NCI-H226 (cell line): Measurements from ENCODE around the gene ARMC9.
"Not testable (repeated sequence)": the region's sequence is repeated elsewhere in the genome, so short reads cannot be mapped to it uniquely, and the experiment has no call there.

Source experiments
- DNase-seq: peaks from one replicate; pipeline ENCODE4 v3.0.0-alpha.2; 2015

The ARMC9 gene

DNA sequence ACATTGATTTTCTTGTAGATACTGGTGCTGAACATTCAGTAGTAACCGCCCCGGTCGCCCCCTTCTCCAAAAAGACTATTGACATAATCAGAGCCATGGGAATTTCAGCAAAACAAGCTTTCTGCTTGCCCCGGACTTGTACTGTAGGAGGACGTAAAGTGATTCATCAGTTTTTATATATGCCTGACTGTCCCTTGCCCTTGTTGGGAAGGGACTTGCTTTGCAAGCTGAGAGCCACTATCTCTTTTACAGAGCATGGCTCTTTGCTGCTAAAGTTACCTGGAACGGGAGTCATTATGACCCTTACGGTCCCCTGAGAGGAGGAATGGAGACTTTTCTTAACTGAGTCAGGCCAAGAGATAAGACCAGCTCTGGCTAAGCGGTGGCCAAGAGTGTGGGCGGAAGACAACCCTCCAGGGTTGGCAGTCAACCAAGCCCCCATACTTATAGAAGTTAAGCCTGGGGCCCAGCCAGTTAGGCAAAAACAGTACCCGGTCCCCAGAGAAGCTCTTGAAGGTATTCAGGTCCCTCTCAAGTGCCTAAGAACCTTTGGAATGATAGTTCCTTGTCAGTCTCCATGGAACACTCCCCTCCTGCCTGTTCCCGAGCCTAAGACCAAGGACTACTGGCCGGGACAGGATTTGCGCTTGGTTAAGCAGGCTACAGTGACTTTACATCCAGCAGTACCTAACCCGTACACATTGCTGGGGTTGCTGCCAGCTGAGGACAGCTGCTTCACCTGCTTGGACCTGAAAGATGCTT lies 205.2 kb downstream of the ARMC9 start:
- DNase-seq, result not testable (repeated sequence)

DNA sequence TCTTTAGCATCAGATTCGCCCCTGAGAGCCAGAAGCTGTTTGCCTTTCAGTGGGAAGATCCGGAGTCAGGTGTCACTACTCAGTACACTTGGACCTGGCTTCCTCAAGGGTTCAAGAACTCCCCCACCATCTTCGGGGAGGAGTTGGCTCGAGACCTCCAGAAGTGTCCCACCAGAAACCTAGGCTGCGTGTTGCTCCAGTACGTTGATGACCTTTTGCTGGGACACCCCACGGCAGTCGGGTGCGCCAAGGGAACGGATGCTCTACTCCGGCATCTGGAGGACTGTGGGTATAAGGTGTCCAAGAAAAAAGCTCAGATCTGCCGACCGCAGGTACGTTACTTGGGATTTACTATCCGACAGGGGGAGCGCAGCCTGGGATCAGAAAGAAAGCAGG lies 205.8 kb downstream of the ARMC9 start:
- not testable (repeated sequence) for DNase-seq

DNA sequence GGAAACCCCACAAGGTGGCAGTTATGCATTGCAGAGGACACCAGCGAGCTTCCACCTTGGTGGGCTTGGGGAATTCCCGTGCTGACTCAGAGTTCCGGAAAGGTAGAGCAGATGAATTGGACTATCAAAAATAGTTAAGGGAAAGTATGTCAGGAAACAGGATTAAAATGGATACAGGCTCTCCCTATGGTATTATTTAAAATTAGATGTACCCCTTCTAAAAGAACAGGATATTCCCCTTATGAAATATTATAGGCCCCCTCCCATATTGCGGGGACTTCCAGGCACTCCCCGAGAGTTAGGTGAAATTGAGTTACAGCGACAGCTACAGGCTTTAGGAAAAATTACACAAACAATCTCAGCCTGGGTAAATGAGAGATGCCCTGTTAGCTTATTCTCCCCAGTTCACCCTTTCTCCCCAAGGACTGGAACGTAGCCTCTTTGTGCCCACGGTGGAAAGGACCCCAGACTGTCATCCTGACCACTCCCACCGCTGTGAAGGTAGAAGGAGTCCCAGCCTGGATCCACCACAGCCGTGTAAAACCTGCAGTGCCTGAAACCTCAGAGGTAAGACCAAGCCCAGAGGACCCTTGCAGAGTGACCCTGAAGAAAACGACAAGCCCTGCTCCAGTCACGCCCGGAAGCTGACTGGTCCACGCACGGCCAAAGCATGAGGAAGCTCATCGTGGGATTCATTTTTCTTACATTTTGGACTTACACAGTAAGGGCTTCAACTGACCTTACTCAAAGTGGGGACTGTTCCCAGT lies 207.4 kb downstream of the ARMC9 start:
- not testable (repeated sequence) for DNase-seq

DNA sequence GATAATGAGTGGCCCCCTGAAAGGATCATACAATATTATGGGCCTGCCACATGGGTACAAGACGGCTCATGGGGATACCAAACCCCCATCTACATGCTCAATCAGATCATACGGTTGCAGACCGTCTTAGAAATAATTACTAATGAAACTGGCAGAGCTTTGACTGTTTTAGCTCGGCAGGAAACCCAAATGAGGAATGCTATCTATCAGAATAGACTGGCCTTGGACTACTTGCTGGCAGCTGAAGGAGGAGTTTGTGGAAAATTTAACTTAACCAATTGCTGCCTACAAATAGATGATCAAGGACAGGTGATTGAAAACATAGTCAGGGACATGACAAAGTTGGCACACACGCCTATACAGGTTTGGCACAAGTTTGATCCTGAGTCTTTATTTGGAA lies 209.3 kb downstream of the ARMC9 start:
- not testable (repeated sequence) for DNase-seq

DNA sequence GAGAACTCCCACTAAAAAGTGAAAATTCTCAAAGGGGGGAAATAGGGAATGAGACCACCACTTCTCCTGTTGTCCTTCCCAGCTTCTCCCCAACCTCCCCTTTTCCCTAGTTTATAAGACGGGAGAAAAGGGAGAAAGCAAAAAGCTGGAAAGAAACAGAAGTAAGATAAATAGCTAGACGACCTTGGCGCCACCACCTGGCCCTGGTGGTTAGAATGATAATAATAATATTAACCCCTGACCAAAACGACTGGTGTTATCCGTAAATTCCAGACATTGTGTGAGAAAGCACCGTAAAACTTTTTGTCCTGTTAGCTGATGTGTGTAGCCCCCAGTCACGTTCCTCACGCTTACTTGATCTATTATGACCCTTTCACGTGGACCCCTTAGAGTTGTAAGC lies 209.9 kb downstream of the ARMC9 start:
- not testable (repeated sequence) for DNase-seq

DNA sequence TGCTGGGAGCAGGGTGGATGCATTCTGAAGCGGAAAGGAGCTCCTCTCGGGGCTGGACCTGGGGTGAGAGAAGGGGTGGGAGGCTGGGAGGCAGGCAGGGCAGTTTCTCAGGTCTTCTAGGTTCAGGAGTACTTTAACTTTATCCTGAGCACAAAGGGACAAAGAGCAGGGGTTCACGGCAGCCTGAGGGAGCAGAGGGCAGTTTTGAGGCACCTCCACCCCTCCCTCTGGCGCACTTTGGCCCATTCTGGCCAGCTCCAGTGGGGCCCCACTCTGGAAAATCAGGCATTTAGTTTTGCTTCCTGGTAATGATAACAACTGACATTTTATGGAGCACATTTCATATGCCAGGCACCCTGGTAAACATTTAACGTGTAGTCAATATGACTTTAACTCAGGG lies 211.3 kb downstream of the ARMC9 start:
- DNase-seq, result no peak

DNA sequence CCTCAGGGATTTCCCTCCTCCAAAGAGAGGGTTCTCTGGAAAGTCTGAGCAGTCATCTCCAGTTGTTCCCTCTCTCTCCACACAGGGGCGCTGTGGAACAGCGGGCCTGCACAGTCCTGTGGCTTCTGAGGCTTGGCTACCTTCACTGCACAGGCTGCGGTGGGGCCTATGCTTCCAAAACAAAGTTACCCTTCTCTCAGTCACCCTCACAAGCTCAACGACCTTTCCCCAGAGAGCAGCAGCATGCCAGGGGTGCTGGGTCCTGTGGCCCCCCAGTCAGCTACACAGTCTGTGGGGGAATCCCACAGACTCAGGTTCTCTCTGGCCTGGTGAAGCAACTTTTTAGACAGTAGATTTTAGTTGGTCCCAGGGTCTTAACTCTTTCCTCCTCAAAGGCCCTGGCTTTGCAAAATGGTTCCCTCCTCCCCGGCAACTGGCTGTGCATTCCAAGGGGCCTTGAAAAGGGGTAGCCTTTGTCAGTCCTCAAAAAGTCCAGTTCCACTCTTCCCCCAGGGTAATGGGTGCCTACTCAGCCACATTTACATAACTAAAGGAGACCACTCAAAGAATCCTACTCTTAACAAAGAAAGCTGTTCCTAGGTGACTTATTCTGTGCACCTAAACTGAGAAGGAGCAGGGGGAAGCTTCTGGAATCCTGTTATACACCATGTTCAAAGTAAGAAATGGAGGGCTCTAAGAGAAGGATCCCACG lies 212.0 kb downstream of the ARMC9 start:
- no peak for DNase-seq

DNA sequence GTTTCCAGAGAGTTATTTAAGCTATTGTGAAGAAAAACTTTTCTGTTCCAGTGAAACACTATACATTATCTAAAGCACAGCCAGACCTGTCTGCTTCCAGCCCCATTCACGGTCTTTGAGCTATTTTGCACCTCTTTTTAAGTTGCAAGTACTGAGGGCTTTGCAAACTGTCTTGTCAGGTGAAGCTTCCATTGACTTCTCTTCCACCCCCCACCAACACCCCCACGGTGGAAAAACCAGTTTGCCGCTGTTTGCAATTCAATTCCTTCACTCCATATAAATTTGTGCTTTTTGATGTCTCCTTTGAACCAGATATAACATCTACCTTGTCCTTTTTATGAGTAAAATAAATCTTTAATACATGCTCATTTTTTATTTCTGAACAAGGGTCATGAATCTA lies 212.8 kb downstream of the ARMC9 start:
- DNase-seq, result no peak

DNA sequence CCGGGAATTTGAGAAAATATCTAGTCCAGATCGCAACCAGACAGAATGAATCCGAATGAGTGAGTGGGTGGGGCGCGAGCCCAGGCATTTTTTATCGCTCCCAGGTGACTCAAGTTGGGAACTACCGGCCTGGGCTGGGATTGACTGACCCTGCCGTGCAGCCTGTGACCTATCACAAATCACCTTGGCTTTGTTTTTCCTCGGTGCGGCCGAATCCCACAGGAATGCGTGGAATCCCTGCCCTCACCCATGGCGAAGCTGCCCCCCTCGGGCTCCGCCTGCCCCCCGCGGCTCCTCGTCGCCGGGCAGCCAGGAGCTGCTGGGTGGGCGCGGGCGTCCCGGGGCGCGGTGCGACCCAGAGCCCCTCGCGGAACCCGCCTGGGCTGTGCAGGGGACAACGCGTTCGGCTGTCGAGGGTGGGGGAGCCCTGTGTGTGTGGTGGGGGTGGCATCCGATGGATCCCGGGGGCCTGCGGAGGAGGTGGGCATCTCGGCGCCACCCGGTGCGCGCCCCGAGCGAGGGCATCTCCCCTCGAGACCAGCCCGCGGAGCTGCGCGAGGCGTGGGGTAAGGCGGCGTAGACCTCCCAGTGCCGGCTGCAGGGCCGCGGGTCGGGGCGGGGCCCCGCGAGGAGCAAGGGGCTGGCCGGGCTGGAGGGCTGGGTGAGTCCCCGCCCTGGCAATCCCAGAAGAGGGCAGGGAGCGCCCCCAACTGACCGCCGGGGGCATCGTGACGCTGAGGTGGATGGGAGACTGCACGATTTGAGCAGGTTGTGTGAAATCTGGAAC lies 213.6 kb downstream of the ARMC9 start:
- DNase-seq, result peak; percentile 94

DNA sequence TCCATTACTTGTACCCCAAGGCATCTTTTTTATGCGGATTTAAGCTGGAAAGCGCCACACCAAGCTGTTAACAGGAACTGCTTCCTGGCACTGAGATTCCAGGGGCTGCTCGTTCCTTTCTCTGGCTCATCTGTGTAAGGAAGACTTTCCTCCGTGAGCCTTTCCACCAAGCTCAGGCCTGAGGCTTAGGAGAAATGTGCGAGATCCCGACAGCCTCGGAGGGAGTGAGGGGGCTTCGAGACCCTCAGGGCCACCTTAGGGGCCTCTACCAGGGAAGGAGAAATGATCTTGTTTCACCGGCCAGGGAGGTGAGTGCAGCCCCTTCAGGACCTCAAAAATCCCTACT lies 214.2 kb downstream of the ARMC9 start:
- no peak for DNase-seq

DNA sequence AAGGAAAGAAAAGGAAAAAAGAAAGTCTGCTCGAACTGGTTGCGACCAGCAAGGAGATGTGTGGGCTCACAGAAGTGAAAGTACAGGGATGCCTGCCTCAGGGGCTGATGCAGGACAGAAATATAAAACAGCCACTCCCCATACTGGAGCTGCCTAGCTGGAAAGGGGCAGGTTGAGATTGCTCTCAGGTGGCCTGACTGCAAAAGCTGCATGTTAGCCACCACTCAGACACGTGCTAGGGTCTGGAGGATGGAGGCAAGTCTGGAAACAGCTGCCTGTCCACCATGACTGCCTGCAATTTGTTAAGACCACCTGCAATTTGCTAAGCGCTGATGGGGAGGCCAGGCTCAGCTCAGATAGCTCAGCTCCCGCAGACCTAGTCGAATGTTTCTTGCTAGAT lies 215.0 kb downstream of the ARMC9 start:
- no peak for DNase-seq

DNA sequence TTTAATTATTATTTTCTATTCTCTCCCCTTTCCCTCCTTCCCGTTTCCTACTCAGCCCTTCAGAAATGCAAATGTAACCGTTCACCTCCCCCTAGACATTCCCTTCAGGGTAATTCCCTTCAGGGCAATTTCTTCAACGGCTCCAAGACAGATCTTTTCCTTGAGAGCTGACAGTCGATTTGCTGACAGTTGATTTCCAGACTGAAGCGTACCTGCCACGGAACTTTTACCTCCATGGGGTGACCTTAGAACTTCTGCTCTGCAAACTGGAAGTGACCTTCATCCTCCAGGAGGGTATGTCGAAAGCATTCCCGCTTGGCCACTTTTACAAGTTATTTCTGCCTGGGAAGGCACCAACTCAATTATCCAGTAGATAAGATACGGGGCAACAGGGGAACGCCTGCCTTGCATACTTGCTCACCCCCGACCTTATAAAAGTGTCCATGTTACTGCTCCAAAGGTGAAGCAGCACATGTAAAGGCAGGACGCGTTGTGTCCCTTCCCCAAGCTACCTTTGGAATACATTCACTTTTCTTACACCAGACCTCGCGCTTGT lies 215.6 kb downstream of the ARMC9 start:
- DNase-seq, result no peak

DNA sequence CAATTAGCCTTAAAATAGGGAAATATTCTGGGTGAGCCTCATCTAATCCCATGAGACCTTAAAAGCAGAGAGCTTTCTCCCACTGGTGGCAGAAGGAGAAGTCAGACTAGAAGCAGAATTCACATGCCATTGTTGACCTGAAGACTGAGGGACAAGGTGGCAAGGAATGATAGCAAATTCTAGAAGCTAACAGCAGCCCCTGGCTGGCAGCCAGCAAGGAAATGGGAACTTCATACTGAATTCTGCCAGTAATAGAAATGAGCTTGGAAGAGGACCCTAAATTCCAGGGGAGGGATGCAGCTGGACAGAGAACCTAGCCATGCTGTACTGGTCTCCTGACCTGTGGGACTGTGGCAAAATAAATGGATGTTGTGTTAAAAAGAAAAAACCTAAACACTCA lies 216.6 kb downstream of the ARMC9 start:
- DNase-seq, result no peak

DNA sequence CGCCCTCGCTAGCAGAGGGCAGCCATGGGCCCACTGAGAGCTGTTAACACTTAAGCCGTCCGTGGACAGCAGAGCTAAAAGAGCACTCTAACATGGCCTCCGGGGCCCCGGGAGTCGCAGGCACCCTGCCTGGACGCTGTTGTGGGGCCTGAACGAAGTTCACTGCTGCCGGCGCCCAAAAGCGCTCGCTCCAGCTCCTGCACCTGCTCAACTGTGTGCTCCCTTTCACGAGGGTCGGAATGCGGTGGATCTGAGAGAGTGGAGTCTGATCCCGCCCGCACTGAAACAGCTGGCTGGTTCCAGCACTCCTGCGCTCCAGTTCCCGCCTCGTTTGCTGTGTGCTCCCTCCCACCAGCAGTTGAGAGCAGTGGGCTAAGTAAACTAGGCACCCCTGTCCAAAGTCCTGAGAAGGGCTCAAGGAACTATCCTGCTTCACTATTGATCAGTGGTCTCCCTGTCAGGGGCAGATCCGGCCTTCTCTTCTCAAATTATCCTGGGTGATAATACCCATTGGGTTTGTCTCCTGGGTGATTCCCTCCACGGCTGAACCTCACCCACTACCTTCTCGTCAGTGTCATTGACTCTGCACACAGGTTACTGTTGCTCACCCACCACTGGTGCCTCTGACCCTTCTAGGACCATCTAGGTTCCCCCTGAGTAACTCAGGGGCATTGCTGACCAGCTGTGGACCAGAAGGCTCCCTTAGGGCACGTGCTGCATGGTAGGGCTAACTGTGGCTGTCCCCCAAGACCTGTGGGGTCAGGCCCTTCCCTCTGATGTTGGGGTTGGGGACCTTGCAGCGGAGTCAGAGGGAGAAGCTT lies 220.6 kb downstream of the ARMC9 start:
- DNase-seq, result no peak

DNA sequence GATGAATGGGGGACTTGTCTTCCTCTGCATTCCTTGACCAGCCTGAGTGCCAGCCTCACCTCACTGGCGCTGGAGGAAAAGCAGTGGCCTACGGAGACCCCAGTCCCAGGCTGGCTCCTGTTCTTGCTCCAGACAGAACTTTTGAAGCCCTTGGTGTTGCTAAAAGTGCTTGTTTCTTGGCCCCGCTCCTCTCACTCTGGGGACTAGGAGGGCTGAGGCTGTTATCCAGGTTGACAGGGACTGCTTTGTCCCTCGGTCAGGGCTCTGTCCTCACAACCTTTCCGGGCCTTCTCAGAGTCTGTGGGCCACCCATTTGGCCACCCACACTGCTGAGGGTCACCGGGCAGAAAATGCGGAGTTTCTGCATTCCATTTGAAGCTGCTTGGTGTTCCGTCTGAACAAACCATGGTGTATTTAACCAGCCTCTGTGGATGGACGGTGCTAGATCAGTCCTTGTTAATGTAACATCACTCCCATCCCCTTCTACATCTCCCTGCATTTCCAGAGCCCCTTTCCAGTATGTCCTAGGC lies 222.7 kb downstream of the ARMC9 start:
- no peak for DNase-seq

DNA sequence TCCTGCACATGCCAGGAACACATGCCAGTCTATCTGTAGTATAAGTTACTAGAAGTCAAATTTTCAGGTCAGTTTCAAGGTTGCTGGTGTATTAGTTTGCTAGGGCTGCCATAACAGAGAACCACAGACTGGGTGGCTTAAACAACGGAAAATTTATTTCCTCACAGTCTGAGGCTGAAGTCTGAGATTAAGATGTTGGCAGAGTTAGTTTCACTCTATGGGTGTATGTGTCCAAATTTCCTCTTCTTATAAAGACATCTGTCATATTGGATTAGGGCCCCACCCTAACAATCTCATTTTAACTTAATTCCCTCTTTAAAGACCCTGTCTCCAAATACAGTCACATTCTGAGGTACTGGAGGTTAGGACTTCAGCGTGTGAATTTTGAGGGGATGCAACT lies 223.6 kb downstream of the ARMC9 start:
- DNase-seq, result no peak

DNA sequence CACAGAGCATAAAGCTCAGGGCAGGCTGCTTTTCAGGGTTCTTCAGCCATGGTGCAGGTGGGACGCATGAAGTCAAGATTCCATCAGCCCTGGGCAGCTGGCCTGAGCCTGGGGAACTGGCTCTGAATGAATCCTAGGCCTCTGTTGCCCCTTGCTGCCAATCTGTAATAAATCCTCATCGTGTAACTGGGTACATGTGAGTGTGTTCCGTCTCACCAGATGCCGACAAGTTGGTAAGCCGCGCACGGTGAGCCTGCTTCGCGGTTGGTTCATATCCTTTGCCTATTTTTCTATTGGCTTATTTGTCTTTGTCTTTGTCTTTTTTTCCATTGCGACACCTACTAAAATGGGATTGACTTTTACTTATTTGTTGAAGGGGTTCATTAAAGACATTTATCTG lies 224.7 kb downstream of the ARMC9 start:
- DNase-seq, result no peak
